Measurements from ENCODE around the gene MINDY2.

MINDY2 gene

GRCh38 chr15:58770857-58771620, at the start of gene MINDY2:
Gene MINDY2, plus strand, starts transcription at chr15:58771302. Its CDS starts 94 bp downstream, at chr15:58771396.
- DNase-seq (ENCODE audit: low spot score) = peak; percentile 96

GRCh38 chr15:58724466-58724865, 46.6 kb upstream of the MINDY2 start:
- DNase-seq (ENCODE audit: low spot score) = peak; percentile 35

- no peak for DNase-seq (ENCODE audit: low spot score)
Observed at GRCh38 chr15:58726867-58727266, 44.2 kb upstream of the MINDY2 start.

GRCh38 chr15:58731756-58732535, 39.2 kb upstream of the MINDY2 start:
- peak; percentile 82 for DNase-seq (ENCODE audit: low spot score)

GRCh38 chr15:58732625-58733363, 38.3 kb upstream of the MINDY2 start:
- no peak for DNase-seq (ENCODE audit: low spot score)

- no peak for DNase-seq (ENCODE audit: low spot score)
Observed at GRCh38 chr15:58734859-58735258, 36.2 kb upstream of the MINDY2 start.

- DNase-seq (ENCODE audit: low spot score) = no peak
Observed at GRCh38 chr15:58736018-58736643, 35.0 kb upstream of the MINDY2 start.

- DNase-seq (ENCODE audit: low spot score) = no peak
Observed at GRCh38 chr15:58737298-58737697, 33.8 kb upstream of the MINDY2 start.

- peak; percentile 24 for DNase-seq (ENCODE audit: low spot score)
Observed at GRCh38 chr15:58738046-58738707, 32.9 kb upstream of the MINDY2 start.

- DNase-seq (ENCODE audit: low spot score) = no peak
Observed at GRCh38 chr15:58740436-58740835, 30.7 kb upstream of the MINDY2 start.

GRCh38 chr15:58741032-58741431, 30.1 kb upstream of the MINDY2 start:
- no peak for DNase-seq (ENCODE audit: low spot score)

- peak; percentile 45 for DNase-seq (ENCODE audit: low spot score)
Observed at GRCh38 chr15:58742022-58742813, 28.9 kb upstream of the MINDY2 start.

- no peak for DNase-seq (ENCODE audit: low spot score)
Observed at GRCh38 chr15:58742819-58743502, 28.1 kb upstream of the MINDY2 start.

- DNase-seq (ENCODE audit: low spot score) = no peak
Observed at GRCh38 chr15:58746174-58746573, 24.9 kb upstream of the MINDY2 start.

GRCh38 chr15:58748040-58748851, 22.9 kb upstream of the MINDY2 start:
- DNase-seq (ENCODE audit: low spot score) = no peak

- peak; percentile 29 for DNase-seq (ENCODE audit: low spot score)
Observed at GRCh38 chr15:58748852-58749531, 22.1 kb upstream of the MINDY2 start.

- DNase-seq (ENCODE audit: low spot score) = peak; percentile 100
Observed at GRCh38 chr15:58749532-58750337, 21.4 kb upstream of the MINDY2 start, which contains the start of gene ADAM10. Gene ADAM10, minus strand, starts transcription at chr15:58749707. Its CDS starts 173 bp downstream, at chr15:58749534.

GRCh38 chr15:58752716-58753115, 18.4 kb upstream of the MINDY2 start:
- DNase-seq (ENCODE audit: low spot score) = no peak

Measured in AG08395 (cell line).